ENCODE measurements around the gene CLCN5. TPM values are rescaled to one million over a fixed set of nuclear protein-coding genes. Genes with fewer than 3 reads are reported as not detected.

CLCN5 gene
- total and polyA plus RNA-seq, 8 donors = 0.31 to 13.8 (median 1.6) TPM

DNA sequence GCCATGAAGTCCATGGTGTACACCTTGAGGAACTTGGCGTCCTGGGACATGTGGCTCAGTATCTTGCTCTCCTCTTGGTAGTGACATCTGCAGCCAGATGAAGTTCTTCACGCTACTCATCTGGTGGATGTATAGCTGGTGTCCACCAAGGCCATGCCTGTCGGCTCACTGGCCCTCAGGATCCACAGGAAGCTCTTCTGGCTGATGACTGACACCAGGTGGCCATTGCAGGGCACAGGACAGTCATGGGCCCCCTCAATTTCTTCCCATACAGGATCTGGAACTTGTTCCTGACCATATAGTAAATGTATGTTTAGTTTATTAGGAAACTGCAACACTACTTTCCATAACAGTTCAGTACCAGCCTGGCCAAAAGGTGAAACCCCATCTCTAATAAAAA, 10.3 kb upstream of the CLCN5 start:
- Histone ChIP-seq H3K4me3 (no peak overlapping the region), H3K27me3 (peaks cover 0 to 8% (median 0%) of the 10 kb centered on the region in 3 donors), H3K27ac (no peak overlapping the region), H3K9me3 (no peaks in the 10 kb centered on the region), H3K36me3 (no peaks in the 10 kb centered on the region), H3K4me1 (no peaks in the 10 kb centered on the region)
- WGBS, 5 donors = 56 to 84% (median 76%) methylated on average over 2 to 3 of the region's 3 CpGs; no CpG with 5 or more reads in 1 of the 5 donors
- TF ChIP-seq EP300 (IDR thresholded peaks at IDR 0.05) (no peak), POLR2A (IDR thresholded peaks at IDR 0.05) (no peak), POLR2AphosphoS5 (IDR thresholded peaks at IDR 0.05) (no peak)
- TF ChIP-seq, protein P1, sequence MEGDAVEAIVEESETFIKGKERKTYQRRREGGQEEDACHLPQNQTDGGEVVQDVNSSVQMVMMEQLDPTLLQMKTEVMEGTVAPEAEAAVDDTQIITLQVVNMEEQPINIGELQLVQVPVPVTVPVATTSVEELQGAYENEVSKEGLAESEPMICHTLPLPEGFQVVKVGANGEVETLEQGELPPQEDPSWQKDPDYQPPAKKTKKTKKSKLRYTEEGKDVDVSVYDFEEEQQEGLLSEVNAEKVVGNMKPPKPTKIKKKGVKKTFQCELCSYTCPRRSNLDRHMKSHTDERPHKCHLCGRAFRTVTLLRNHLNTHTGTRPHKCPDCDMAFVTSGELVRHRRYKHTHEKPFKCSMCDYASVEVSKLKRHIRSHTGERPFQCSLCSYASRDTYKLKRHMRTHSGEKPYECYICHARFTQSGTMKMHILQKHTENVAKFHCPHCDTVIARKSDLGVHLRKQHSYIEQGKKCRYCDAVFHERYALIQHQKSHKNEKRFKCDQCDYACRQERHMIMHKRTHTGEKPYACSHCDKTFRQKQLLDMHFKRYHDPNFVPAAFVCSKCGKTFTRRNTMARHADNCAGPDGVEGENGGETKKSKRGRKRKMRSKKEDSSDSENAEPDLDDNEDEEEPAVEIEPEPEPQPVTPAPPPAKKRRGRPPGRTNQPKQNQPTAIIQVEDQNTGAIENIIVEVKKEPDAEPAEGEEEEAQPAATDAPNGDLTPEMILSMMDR (IDR thresholded peaks at IDR 0.05) = no peak
- intact Hi-C loops (cut with DNase I; ENCODE audit: low total_unique reads) = no loop called here
- DNase-seq = no peak

DNA sequence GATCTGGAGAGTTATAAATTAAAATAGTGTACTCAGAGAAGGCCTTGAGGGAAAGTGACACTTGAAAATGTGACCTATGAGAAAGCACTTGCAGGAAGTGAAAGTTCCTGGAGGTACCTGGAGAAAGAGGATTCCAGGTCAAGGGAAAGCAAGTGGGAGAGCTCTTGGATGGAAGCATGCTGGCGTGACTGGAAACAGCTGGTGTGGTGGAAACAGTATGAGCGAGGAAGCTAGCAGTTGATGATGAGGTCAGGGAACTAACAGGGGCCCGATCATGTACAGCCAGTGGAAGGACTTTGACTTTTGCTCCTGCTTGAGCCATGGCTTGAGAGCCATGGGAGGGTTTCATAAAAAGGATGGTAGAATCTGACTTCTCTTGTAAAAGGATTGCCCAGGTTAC, 9.5 kb upstream of the CLCN5 start:
- DNase-seq = no peak
- Histone ChIP-seq H3K4me3 (no peak overlapping the region), H3K9me3 (no peaks in the 10 kb centered on the region), H3K27ac (no peak overlapping the region), H3K27me3 (peaks cover 0 to 8% (median 0%) of the 10 kb centered on the region in 3 donors), H3K4me1 (no peaks in the 10 kb centered on the region), H3K36me3 (no peaks in the 10 kb centered on the region)
- no peak for TF ChIP-seq EP300 (IDR thresholded peaks at IDR 0.05)
- no peak for TF ChIP-seq POLR2AphosphoS5 (IDR thresholded peaks at IDR 0.05)
- TF ChIP-seq, protein P1 (IDR thresholded peaks at IDR 0.05) = no peak
- TF ChIP-seq POLR2A (IDR thresholded peaks at IDR 0.05) = no peak
- intact Hi-C loops (cut with DNase I; ENCODE audit: low total_unique reads) = no loop called here
- WGBS, 5 donors = 65 to 78% (median 68%) methylated on average over 2 to 3 of the region's 3 CpGs

DNA sequence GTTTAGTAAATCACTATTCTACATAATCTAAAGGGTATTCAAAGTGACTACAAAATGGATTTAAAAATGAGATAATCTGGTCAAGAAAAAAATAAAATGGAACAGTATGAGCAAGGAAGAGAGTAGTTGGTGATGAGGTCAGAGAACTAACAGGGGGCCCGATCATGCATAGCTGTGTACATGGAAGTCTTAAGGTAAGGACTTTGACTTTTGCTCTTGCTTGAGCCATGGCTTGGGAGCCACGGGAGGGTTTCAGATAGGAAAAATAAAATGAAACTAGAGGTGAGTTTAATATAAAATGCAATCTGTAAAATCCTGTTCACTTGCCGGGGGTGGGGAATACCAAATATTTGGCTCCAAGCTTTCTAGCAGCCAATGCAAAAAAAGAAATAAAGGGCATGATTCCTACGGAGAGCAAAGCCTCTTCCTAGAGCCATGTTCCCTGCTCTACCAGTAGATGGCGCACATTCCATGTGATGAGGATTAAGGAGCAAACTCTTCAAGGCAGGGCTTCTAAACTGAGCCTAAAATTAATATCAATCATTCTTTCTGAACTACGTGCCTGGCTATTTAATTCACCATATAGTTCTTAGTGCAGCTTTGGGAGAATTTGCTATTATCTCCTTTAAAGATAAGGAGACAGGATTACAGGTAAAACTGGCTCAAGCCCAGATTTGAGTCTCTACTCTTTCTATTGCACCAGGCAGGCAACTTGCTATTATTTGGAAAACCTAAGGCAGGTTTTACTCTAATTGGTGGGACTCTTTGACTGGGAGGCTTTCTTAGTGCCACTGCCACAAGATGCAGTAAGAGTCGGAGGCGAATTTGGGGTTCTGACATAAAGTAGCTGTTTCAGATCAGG, 6.8 kb upstream of the CLCN5 start:
- WGBS, 5 donors = 20 to 27% (median 23%) methylated on average over 8 of the region's 8 CpGs
- TF ChIP-seq POLR2AphosphoS5 (IDR thresholded peaks at IDR 0.05) (peak in 1 of 3 donors; percentile 7), POLR2A (IDR thresholded peaks at IDR 0.05) (no peak), EP300 (IDR thresholded peaks at IDR 0.05) (no peak)
- TF ChIP-seq, protein P1 (IDR thresholded peaks at IDR 0.05) = peak in 5 of 7 experiments; percentile 55 to 83 (median 68)
- H3K36me3 ChIP-seq = no peaks in the 10 kb centered on the region
- H3K9me3 ChIP-seq = no peaks in the 10 kb centered on the region
- no peak overlapping the region for H3K27ac ChIP-seq
- intact Hi-C loops (cut with DNase I; ENCODE audit: low total_unique reads) = no loop called here
- H3K4me1 ChIP-seq = peaks cover 0 to 13% (median 7%) of the 10 kb centered on the region in 4 donors
- H3K4me3 ChIP-seq = no peak overlapping the region
- H3K27me3 ChIP-seq = peaks cover 0 to 8% (median 0%) of the 10 kb centered on the region in 3 donors
- peak; percentile 50 to 78 for DNase-seq

DNA sequence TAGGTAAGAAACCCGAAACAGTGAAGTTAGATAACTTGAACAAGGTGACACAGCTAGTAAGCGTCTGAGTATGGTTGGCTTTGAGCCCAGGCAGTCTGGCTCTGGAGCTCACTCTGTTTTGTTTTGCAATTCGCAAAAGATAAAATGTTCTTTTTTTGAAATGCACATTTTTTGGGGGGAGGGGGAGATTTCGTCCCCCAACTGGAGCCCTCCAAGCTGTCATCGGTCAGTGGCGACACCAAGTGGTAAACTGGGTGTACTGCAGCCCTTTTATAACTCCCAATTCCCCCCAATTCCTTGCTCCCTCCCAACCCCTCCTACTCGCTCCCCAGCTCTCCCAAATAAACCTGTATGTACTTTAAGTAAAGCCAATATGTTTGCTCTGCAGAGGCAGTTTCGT, 2.8 kb upstream of the CLCN5 start:
- WGBS, 5 donors = 6 to 15% (median 14%) methylated on average over 8 of the region's 8 CpGs
- Histone ChIP-seq H3K4me3 (no peak overlapping the region), H3K27ac (no peak overlapping the region), H3K4me1 (peaks cover 0 to 19% (median 10%) of the 10 kb centered on the region in 4 donors), H3K27me3 (no peaks in the 10 kb centered on the region), H3K36me3 (no peaks in the 10 kb centered on the region), H3K9me3 (no peaks in the 10 kb centered on the region)
- peak; percentile 55 to 59 for DNase-seq
- intact Hi-C loops (cut with DNase I; ENCODE audit: low total_unique reads) = no loop called here
- TF ChIP-seq, protein P1 (IDR thresholded peaks at IDR 0.05) = peak in 5 of 7 experiments; percentile 30 to 84 (median 62)
- TF ChIP-seq POLR2AphosphoS5 (IDR thresholded peaks at IDR 0.05) = no peak
